GM18520 (cell line): Measurements from ENCODE around the gene DENND10.
"Not testable (repeated sequence)": the region's sequence is repeated elsewhere in the genome, so short reads cannot be mapped to it uniquely, and the experiment has no call there.

Experiments
- ATAC-seq: cut with Tn5 transposase; IDR thresholded peaks from one replicate; pipeline ENCODE4 v1.9.1; 2021; ENCODE audit not compliant: unreplicated experiment

DENND10 gene

DNA sequence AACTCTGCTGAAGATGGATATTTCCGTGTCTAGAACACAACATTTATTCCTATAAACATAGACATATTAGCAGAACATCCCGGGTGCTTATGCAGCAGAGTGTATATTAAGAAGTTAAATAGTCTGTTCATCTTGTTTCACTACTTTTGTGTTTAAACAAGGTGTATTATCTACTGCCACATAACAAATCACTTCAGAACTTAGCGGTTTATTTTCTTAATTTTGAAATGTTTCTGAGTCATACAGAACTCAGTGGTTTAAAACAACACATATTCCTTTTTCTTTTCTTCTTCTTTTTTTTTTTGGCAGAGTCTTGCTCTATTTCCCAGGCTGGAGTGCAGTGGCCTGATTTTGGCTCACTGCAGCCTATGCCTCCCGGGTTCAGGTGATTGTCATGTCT, 25.8 kb downstream of the DENND10 start:
- no peak for ATAC-seq

DNA sequence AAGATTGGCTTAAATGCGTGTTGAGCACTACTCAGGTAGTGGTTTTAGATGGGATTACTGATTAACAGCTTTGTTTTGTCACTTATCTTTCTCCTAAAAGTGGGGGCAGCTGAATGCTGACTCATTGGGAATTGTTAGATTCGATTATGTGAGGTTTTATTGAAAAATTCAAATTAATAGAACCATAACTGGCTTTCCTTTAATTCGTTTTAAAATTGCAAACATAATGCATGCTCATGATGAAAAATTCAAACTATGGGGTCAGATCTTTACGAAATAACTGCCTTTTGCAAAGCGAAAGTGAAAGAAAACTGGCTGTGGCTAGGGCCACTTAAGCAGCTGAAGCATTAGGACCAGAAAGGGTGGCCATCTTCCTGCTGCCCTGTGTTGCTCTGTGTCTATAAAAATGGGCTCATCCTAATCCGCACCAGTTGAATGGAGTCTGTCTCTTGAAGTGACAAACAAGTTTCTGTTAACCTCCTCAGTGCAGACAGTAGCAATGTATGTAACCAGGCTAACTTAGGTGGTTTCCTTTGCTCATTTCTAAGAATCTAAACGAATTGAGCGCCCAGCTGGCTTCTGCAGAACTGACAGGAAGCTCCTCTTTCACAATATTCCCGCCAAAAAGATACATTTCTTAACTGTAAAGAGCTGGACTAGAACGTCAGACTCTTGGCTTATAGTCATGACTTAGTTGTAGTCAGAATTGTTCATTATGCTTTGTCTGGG, 27.8 kb downstream of the DENND10 start:
- ATAC-seq, result no peak

DNA sequence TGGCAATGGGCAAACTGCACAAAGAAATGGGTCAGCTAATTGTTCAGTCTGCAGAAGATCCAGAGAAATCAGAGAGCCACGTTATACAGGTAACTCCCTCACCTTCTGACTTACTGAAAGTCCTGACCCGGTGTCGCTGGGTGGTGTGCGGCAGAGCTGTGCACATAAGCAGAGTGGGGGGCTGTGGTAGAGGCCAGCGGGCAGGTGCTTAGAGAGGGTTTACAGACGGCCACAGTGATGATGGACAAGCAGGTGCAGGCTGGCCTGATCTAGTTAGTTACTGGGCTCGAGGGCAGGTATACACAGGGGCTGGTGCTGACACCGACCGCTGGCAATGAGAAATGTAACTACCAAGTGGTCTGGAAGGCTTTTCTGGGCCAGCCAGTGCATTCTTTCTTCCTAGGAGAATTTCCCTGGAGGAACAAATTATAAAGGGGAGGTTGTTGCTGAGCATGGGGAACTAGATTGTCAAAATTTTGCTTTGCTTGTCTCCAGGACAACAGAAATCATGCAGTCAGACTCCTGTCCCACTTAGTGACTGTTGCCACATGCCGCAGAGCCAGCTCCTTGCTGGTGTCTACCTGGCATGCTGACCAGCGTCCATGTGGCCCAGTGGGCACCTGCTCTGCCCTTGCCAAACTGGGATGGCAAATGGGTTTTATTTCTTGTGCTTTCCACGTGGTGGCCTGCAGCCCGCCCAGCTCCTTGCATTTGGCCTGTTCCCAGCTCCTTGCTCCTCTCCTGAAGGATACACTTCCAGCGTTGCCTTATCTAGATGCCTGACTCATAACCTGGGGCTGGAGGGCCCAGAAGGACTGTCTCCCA, 28.8 kb downstream of the DENND10 start:
- ATAC-seq, result no peak

DNA sequence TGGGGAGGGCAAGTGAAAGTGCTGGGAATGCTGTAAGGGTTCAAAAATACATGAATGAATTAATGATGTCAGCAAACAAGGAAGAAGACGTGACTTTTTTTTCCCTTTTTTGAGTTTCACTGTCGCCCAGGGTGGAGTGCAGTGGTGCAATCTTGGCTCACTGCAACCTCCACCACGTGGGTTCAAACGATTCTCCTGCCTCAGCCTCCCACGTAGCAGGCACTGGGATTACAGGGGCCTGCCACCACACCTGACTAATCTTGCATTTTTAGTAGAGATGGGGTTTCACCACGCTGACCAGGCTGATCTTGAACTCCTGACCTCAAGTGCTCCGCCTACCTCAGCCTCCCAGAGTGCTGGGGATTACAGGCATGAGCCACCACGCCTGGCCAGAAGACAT, 30.0 kb downstream of the DENND10 start:
- no peak for ATAC-seq

DNA sequence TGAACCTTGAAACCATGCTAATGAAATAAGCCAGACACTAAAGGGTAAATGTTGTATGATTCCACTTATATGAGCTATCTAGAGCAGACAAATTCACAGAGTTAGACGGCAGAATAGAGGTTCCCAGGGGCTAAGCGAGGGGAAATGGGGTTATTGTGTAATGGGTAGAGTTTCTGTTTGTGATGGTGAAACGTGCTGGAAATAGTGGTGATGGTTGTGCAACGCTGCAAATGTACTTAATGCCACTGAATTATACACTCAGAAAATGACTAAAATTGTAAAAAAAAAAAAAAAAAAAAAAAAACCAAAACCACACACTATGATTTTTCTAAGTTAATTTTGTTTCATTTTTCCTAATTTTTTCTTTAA, 31.6 kb downstream of the DENND10 start:
- ATAC-seq, result no peak

DNA sequence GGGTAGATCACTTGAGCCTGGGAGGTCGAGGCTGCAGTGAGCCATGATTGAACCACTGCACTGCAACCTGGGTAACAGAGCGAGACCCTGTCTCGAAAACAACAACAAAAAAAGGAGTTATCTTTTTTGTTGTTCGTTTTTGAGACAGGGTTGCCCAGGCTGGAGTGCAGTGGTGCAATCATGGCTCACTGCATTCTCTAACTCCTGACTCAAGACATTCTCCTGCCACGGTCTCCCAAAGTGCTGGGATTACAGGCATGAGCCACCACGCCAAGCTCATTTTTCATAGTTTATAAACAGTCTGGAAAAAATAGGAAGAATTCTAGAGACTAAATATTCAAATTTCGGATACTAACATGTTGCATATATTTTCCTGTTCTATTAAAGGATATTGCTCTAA, 32.2 kb downstream of the DENND10 start:
- ATAC-seq, result no peak

DNA sequence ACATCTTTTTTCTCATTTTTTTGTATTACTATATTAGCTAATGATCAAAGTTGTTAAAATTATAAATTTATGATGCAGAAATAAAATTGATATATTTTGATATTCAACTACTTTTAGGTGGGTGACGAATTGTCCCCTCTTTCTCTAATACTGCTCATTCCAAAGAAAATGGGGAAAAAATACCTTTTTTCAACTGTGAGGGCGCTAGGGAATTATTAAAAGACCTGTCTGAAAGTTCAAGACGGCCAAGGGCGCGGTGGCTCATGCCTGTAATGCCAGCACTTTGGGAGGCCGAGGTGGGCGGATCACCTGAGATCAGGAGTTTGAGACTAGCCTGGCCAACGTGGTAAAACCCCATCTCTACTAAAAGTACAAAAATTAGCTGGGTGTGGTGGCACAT, 34.0 kb downstream of the DENND10 start:
- not testable (repeated sequence) for ATAC-seq

DNA sequence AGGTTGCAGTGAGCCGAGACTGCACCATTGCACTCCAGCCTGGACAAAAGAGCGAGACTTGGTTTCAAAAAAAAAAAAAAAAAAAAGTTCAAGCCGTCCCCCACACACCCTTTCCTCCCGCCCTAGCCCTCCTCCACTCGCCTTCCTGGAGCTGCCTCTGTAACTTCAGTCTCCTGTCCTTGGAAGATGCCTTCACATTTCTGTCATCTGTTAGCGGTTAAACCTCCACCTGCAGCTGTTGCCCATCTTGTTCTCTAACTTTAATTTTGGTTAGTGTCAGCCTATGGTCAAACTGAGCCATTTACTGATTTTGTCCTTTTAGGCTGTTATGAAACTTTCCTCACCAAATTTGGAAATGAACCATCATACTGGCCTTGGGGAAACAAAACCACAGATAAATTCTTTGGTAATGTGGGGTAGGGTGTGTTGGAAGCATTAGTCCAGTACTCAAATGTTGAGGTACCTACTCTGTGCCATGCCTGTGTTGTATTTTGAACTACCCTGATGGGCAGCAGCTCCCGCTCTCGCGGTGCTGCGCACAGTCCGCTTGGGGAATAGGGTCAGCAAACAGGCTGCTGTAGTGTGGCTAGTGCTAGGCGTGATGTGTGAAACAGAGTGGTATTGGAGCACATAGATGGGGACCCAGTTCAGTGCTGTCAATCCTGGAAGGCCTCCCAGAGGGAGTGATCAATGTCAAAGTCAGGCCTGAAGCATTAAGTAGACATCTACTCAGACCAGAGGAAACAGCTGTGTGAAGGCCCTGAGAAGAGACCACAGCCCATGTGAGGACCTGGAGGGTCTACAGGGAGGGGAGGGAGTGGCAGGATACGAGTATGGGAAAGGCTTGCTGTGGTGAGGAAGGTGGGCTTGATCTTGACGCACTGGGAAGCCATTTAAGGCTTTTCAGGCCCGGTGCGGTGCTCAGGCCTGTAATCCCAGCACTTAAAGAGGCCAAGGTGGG, 34.7 kb downstream of the DENND10 start:
- ATAC-seq, result no peak

DNA sequence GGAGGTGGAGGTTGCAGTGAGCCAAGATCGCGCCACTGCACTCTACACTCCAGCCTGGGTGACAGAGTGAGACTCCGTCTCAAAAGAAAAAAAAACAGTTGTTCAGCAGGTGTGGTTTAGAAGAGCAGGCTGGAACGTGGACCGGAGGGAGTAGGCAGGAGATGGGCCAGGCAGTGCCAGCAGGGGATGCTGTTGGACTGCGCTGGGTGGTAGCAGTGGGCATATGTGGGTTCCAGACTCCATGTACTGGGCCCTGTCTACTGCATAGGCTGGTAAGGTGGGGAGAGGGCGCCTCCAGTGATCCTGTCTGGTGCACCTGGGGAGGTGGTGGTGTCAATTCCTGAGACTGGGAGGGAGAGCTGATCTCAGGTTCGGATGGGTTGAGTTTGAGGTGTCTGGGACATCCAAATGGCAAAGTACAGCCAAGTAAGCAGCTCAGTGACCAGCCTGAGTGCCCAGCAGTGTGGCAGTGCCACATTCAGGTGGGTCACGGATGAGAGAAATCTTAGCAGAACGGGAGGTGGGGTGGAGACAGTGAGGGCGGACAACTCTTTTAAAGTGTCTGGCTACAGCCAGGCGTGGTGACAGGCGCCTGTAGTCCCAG, 35.7 kb downstream of the DENND10 start:
- no peak for ATAC-seq

DNA sequence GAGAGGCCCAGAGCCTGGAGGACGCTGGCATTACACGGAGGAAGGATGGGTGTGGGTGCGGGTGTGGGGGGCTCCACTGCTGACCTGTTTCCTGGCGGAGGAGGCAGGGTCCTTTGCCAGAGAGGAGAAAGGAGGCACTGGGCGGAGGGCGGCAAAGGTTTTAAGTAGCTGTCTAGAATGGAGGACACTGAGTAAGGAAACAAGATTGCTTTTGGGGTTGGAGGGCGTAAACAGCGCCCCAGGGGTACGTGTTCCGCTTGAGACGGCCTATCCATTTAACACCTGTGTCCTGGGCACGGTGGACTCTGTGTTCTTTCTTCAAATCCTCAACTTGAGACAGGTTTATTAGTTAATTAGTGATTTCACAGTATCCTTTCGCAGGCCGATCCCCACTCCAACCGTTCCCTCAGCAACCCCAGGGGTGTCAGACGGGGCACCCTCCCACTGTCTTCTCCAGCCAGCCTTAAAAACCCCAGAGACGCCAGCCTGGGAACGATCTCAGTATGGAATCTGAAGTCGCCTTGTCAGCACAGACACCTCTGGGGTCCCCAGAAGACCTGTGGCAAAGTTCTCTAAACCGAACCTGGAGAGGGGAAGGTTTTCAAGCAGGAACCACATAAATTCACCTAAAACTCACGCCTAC, 36.8 kb downstream of the DENND10 start:
- no peak for ATAC-seq

DNA sequence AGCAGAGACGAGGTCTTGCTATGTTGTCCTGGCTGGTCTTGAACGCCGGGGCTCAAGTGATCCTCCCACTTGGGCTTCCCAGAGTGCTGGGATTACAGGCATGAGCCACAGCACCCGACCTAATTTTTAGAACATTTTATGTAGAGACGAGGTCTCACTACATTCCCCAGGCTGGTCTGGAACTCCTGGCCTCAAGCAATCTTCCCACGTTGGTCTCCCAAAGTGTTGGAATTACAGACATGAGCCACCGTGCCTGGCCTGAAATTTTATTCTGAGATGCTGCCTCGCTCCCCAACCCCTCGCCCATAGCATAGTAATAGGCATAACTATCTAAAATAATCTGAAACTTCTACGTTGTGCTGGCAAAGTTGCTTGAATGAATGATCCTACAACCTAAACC, 39.7 kb downstream of the DENND10 start:
- no peak for ATAC-seq

DNA sequence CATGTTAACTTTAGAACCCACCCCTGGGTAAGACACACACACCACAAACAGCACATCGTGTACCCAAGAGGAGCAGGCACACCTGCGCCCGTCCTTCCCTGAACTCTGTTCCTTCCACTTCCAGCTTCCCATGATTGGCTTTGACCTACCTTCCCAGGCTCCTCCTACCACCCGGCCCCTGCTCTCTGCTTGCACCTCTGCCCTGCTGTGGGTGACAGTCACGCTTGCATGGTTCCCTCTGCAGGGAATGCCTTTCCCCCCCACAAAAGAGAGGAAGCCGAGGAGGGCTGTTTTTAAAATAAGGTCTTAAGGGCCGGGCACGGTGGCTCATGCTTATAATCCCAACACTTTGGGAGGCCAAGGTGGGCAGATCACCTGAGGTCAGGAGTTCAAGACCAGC, 45.2 kb downstream of the DENND10 start:
- ATAC-seq, result no peak

DNA sequence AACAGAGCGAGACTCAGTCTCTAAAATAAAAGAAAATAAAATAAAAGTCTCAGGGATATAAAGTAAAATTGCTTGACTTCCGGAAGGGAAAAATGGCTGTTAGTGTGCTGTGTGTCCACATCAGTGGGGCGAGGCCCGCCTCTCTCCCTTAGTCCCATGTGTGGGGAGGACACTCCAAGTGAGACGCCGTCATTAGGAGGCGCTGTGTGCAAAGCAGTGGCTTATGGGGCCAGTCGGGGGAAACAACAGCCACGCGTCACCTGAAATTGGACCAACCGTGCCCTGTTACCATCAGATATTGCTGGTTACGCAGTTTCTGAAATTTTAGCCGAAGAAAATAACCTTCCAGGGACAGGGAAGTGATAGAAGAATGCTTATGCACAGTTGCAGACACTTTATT, 45.8 kb downstream of the DENND10 start:
- no peak for ATAC-seq

DNA sequence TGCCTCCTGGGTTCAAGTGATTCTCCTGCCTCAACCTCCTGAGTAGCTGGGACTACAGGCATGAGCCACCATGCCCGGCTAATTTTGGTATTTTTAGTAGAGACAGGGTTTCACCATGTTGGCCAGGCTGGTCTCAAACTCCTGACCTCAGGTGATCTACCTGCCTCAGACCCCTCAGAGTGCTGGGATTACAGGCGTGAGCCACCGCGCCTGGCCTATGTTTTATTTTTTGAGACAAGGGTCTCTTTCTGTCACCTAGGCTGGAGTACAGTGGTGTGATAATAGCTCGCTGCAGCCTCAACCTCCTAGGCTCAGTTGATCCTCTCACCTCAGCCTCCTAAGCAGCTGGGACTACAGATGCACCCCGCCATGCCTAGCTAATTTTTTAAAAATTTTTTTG, 47.7 kb downstream of the DENND10 start:
- ATAC-seq, result not testable (repeated sequence)

DNA sequence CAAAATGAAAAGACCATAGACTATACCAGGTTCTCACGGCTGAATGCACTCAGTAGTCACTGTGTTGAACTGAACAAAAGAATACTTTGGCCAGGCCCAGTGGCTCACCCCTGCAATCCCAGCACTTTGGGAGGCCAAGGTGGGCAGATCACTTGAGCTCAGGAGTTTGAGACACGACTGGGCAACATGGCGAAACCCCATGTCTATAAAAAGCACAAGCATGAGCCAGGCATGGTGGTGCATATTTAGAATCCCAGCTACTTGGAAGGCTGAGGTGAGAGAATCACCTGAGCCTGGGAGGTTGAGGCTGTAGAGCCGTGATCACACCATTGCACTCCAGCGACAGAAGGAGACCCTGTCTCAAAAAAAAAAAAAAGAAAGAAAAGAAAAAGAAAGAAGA, 49.1 kb downstream of the DENND10 start:
- ATAC-seq, result no peak

DNA sequence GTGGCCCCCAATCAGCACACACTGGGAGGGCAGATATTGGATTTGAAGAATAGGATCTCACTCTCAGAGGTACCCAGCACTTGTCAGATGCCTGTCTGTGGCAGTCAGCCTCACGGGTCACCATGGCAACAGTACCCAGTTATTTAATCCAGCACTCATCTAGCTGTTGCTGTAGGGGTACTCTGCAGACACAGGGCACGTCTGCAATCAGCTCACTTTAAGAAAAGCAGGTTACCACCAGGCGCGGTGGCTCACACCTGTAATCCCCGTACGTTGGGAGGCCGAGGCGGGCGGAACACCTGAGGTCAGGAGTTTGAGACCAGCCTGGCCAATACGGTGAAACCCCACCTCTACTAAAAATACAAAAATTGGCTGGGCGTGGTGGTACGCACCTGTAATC, 49.7 kb downstream of the DENND10 start:
- ATAC-seq, result no peak

DNA sequence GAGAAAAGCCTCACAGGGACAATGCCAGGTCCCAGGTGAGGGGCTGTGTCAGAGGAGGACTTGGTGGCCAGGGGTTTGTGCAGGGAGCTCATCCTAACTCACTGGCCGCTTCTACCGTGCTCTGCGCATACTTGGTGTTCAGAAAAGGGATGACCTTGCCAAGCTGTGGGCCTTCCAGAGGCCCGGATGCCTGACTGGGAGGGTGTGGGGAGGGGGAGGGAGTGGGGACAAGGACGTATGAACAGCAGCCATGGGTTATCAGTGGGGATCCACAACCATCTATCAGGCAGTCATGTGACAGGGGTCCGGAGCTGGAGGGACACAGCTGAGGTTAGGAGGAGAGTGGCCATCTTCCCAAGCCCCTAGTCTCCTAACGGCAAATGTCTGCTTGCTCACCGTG, 55.4 kb downstream of the DENND10 start:
- ATAC-seq, result no peak

DNA sequence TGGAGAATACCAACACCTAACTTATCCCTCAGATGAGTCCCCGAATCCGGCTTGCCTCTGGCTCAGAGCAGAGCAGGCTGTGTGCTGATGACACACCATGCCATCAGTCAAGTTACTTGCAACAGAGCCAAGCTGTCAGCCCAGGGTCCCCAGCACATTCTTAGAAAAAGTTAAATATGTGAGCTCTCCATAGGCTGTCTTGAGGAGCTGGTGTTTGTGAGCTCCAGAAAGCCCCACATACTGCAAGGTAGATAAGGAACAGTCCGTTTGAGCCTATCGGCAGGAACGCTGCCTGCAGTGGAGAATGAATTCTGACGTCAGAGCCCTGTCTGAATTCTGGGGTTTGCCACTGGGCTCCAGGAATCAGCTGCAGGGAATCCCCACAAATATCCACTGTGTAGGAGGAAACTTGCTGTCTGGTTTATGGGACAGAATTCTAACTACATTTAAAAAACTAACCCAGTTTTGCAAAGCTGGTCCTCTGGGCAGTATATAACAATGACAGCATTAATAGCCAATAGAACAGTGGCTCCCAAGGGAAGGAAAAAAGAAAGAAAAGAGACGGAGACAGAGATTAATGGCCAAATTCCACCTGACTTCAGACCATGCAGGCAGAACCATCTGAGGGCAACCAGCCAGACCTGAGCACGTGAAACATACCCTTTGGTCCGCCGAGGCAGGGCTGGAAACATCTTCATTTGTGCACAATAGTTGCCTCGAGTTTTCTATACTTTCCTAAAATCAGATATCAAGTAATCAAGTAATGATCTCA, 58.0 kb downstream of the DENND10 start:
- no peak for ATAC-seq

DNA sequence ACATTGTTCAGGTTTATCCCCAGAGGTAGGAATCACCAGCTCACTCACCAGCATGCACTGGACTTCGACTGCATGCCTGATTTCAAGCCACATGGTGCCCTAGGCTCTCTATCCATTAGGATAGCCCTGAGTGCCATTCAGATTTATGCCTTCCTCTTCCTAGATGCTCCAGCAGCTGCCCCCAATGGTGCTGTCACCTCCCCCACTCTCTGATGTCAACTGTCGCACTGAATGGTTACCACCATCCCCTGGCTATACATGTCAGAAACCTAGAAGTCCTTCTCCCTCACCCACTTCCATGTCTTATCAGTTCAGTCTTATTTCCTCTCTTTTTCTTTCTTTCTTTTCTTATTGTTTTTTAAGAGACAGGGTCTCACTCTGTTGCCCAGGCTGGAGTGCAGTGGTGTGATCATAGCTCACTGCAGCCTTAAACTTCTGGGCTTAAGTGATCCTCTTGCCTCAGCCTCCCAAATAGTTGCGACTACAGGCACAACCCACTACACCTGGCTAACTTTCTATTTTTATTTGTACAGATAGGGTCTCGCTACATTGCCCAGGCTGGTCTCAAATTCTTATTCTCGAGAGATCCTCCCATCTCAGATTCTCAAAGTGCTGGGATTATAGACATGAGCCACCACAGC, 58.7 kb downstream of the DENND10 start:
- no peak for ATAC-seq
